ENCODE measurements around the gene KRTAP4-11.

- no peak for TF ChIP-seq CTCF (IDR thresholded peaks at IDR 0.05; ENCODE audit: low read depth, low read length)
- no peak for TF ChIP-seq EZH2phosphoT487 (IDR thresholded peaks at IDR 0.05; ENCODE audit: low read depth)
These were observed 27.1 kb upstream of the KRTAP4-11 start for GRCh38 chr17:41145261-41145660.
